Measurements from ENCODE around the gene WDR5.

Gene WDR5

GRCh38 chr9:134174073-134174449, 38.2 kb downstream of the WDR5 start:
- no peak for DNase-seq (ENCODE audit: low spot score)

- no peak for DNase-seq (ENCODE audit: low spot score)
Observed at GRCh38 chr9:134174526-134175290, 38.8 kb downstream of the WDR5 start.

GRCh38 chr9:134175291-134175807, 39.5 kb downstream of the WDR5 start:
- DNase-seq (ENCODE audit: low spot score): no peak

- no peak for DNase-seq (ENCODE audit: low spot score)
Observed at GRCh38 chr9:134175808-134176598, 40.1 kb downstream of the WDR5 start.

- DNase-seq (ENCODE audit: low spot score): no peak
Observed at GRCh38 chr9:134176599-134176968, 40.7 kb downstream of the WDR5 start.

- no peak for DNase-seq (ENCODE audit: low spot score)
Observed at GRCh38 chr9:134177186-134177585, 41.3 kb downstream of the WDR5 start.

- no peak for DNase-seq (ENCODE audit: low spot score)
Observed at GRCh38 chr9:134177624-134178393, 41.9 kb downstream of the WDR5 start.

GRCh38 chr9:134178394-134178767, 42.5 kb downstream of the WDR5 start:
- DNase-seq (ENCODE audit: low spot score): no peak

GRCh38 chr9:134178768-134179551, 43.1 kb downstream of the WDR5 start:
- DNase-seq (ENCODE audit: low spot score): no peak

- no peak for DNase-seq (ENCODE audit: low spot score)
Observed at GRCh38 chr9:134179595-134179917, 43.7 kb downstream of the WDR5 start.

GRCh38 chr9:134179918-134180785, 44.3 kb downstream of the WDR5 start:
- DNase-seq (ENCODE audit: low spot score): no peak

GRCh38 chr9:134180786-134181647, 45.1 kb downstream of the WDR5 start:
- DNase-seq (ENCODE audit: low spot score): no peak

GRCh38 chr9:134181648-134182034, 45.8 kb downstream of the WDR5 start:
- DNase-seq (ENCODE audit: low spot score): peak; percentile 15

- DNase-seq (ENCODE audit: low spot score): peak; percentile 16
Observed at GRCh38 chr9:134182554-134183085, 46.7 kb downstream of the WDR5 start.

GRCh38 chr9:134185536-134186011, 49.7 kb downstream of the WDR5 start:
- peak; percentile 38 for DNase-seq (ENCODE audit: low spot score)

- DNase-seq (ENCODE audit: low spot score): no peak
Observed at GRCh38 chr9:134186471-134187109, 50.7 kb downstream of the WDR5 start.

- no peak for DNase-seq (ENCODE audit: low spot score)
Observed at GRCh38 chr9:134187110-134187531, 51.2 kb downstream of the WDR5 start.

- DNase-seq (ENCODE audit: low spot score): no peak
Observed at GRCh38 chr9:134187891-134188385, 52.1 kb downstream of the WDR5 start.
